ENCODE measurements around the gene SPACA6. TPM values are rescaled to one million over a fixed set of nuclear protein-coding genes. Genes with fewer than 3 reads are reported as not detected.
"Not testable (repeated sequence)": the region's sequence is repeated elsewhere in the genome, so short reads cannot be mapped to it uniquely, and the experiment has no call there.

SPACA6 gene
- polyA plus RNA-seq, 4 donors: 12.3 to 19.4 (median 15.7) TPM

DNA sequence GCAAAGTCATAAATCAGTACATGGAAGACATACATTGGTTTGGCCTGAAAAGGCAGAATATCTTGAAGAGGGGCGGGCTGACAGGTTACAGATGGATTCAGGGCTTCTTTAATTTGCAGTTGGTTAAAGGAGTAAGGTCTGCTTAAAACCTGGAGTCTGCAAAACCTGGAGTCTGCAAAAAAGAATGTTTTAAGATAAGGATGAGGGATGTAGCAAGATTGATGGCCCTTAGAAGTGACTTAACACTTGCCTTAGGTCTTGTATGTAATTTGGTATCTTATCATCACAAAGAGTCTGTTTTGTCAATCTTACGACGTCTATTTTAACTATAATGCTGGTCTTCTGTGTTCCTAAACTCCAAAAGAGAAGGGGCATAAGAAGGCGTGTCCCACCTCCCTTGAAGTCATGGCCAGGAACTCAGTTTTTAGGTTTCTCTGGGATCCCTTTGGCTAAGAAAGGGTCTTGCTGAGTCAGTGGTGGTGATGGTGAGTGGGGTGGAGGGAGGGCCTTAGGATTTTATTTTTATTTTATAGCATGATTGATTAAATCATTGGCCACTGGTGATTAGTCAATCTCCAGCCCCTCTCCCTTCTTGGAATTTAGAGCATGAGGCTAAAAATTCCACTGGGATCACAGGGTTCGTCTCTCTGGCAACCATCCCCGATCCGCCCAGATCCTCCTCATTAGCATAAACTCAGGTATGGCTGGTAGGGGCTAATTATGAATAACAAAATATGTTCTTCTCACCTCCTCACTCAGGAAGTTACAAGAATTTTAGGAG is 40.8 kb downstream of the SPACA6 start:
- DNase-seq (ENCODE audit: low read depth in 4 of 4, low spot score in 3 of 4): no peak

- DNase-seq (ENCODE audit: low read depth in 4 of 4, low spot score in 3 of 4): no peak
Measured at GRCh38 chr19:51735759-51736449, 42.8 kb downstream of the SPACA6 start.

DNA sequence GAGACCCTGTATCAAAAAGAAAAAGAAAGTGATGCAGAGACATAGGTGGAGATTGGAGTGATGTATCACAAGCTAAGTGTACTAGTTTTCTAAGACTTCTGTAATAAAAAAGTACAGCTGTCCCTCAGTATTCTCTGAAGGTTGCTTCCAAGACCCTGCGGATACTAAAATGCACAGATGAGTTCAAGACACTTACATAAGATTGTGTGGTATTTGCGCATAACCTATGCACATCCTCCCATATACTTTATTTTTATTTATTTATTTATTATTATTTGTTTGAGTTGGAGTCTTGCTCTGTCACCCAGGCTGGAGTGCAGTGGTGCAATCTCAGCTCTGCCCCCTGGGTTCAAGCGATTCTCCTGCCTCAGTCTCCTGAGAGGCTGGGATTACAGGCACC is 44.3 kb downstream of the SPACA6 start:
- DNase-seq (ENCODE audit: low read depth in 4 of 4, low spot score in 3 of 4): no peak

DNA sequence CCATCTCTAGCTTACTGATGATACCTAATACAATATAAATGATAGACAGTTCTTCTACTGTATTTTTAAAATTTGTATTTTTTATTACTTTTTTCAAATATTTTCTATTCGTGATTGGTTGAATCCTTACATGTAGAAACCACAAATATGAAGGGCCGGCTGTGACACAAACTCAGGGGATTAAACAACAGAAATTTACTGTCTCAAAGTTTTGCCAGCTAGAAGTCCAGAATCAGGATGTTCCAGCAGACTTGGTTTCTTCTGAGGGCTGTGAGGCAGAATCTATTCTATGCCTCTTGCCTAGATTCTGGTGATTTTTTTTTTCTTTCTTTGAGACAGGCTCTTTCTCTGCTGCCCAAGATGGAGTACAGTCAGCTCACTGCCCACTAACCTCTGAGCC is 44.8 kb downstream of the SPACA6 start:
- DNase-seq (ENCODE audit: low read depth in 4 of 4, low spot score in 3 of 4): no peak

DNA sequence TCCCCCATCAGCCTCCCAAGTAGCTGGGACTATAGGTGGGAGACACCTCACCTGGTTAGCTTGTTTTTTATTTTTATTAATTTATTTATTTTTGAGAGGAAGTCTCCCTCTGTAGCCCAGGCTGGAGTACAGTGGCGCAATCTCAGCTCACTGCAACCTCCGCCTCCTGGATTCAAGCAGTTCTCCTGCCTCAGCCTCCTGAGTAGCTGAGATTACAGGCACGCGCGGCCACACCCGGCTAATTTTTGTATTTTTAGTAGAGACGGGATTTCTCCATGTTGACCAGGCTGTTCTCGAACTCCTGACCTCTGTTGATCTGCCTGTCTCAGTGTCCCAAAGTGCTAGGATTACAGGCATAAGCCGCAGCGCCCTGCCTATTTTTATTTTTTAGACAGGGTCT is 45.4 kb downstream of the SPACA6 start:
- DNase-seq (ENCODE audit: low read depth in 4 of 4, low spot score in 3 of 4): not testable (repeated sequence)

DNA sequence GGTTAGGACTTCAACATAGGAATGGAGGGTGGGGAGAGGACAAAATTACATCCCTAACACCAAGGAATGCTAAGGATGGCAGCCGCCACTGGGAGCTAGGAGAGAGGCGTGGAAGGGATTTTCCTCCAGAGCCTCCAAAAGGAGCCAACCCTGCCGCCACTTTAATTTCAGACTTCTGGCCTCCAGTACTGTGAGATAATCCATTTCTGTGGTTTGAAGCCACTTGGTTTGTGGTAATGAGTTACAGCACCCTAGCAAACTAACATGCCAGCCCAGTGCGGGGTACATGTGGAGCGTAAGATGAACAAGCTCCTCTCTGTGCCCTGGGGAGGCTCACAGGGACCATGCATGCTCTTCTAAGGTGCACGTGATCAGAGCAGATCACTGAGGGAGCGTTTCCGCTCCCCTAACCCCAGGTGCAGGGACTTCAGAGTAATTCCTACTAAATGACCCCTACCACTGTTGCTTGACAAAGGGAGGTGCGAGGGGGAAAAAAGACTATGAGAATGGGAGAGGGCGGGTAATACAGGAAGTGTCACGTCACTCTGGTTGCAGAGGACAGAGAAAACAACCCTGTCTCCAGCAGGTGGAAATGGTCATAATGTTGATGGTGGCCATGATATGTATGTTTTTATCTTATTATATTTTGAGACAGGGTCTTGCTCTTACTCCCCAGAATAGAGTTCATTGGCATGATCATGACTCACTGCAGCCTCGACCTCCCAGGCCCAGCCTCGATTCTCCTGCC is 46.5 kb downstream of the SPACA6 start:
- DNase-seq (ENCODE audit: low read depth in 4 of 4, low spot score in 3 of 4): no peak

GRCh38 chr19:51740356-51740755 is 47.2 kb downstream of the SPACA6 start:
- DNase-seq (ENCODE audit: low read depth in 4 of 4, low spot score in 3 of 4): no peak

DNA sequence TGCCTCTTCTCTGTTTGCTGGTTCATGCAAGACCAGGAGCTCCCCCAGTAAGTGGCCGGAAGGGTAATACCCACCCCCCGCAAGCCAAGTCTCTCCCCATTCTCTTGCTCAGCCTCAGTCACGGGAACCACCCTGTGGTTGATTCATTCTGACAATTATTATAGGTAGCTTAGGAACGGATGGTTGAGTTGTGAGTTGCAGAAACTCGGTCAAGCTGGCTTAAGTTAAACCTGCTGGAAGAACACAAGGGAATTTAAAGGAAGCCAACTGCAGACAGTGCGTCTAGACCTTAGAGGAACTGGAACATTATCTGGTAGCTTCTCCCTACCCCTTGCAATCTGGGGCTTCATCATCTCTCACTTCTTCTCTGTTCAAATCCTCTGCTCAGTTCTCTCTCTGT is 49.7 kb downstream of the SPACA6 start:
- DNase-seq (ENCODE audit: low read depth in 4 of 4, low spot score in 3 of 4): no peak

- DNase-seq (ENCODE audit: low read depth in 4 of 4, low spot score in 3 of 4): no peak
Measured at GRCh38 chr19:51743405-51743804, 50.3 kb downstream of the SPACA6 start.

GRCh38 chr19:51746731-51747130 is 53.6 kb downstream of the SPACA6 start:
- no peak for DNase-seq (ENCODE audit: low read depth in 4 of 4, low spot score in 3 of 4)

DNA sequence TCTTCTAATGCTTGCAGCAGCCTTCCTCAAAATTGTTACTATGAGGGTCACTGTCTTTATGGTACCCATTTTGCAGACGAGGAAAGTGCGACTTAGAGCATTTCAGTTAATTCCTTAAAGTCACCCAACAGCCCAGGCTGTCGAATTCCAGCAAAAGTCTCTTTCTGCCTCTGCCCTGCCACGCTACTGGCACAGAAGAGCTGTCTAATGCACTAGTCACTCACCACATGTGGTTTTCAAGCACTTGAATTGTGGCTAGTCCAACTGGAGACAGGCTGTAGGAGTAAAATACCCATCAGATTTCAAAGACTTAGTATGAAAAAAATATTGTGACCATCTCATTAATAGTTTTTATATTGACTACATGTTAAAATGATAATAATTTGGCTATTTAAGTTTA is 56.8 kb downstream of the SPACA6 start:
- no peak for DNase-seq (ENCODE audit: low read depth in 4 of 4, low spot score in 3 of 4)

GRCh38 chr19:51750400-51751094 is 57.4 kb downstream of the SPACA6 start:
- no peak for DNase-seq (ENCODE audit: low read depth in 4 of 4, low spot score in 3 of 4)

DNA sequence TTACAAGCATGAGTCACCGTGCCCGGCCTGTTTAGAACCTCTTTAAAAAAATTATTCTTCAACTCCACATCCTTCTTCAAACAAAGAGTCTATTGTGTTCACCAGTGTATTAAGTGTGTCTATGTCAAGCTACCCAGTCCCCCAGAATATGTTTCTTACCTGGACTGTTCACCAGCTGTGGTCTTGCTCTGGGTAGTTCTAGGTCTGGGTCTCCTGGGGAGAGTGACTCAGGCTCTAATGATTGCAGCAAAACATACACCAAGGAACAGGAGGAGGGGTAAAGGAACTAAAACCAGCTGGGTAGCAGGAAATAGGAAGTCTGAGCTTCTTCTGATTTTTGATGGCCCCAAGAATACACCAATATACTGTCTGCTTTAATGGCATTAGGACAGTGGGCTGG is 58.5 kb downstream of the SPACA6 start, which contains the start of gene FPR1:
FPR1 (minus strand) TSS at position 224 of the 400 bp plus-strand sequence. CDS start 4,884 bp downstream, outside the sequence.
- no peak for DNase-seq (ENCODE audit: low read depth in 4 of 4, low spot score in 3 of 4)

DNA sequence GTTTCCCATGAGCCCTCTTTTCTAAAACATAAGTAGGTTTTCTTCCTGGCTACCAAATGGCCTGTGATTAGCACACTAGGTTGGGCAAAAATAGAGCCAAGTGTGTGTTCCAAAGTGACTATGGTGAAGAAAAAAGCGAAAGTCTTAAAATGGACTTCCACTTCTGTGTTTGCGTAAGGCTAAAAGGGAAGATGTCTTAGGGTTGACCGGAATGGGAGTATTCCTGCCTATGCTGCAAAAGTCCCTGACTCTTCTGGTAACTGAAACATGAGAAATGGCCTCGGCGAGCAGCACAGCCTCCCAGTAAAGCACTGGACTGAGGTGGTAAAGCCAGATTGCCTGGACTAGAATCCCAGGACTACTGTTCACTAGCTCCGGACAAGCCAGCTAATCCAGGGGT is 61.0 kb downstream of the SPACA6 start:
- no peak for DNase-seq (ENCODE audit: low read depth in 4 of 4, low spot score in 3 of 4)

GRCh38 chr19:51754770-51755169 is 61.6 kb downstream of the SPACA6 start:
- DNase-seq (ENCODE audit: low read depth in 4 of 4, low spot score in 3 of 4): no peak

Other genes with a start within 250 kb of the SPACA6 start
- under 1 TPM in 2 of 4 donors, not detected in 2; 0.05 to 0.08 TPM for gene SIGLEC8, start 234.9 kb upstream of the SPACA6 start, polyA plus RNA-seq (ENCODE audit: insufficient read length in 4 of 4)
- not detected for gene CEACAM18, start 214.8 kb upstream of the SPACA6 start, polyA plus RNA-seq (ENCODE audit: insufficient read length in 4 of 4)
- gene SIGLEC12, start 191.5 kb upstream of the SPACA6 start, polyA plus RNA-seq (ENCODE audit: insufficient read length in 4 of 4): under 1 TPM in 3 of 4 donors, not detected in 1; 0.04 to 0.13 (median 0.11) TPM
- gene SIGLEC6, start 161.7 kb upstream of the SPACA6 start, polyA plus RNA-seq (ENCODE audit: insufficient read length in 4 of 4): under 1 TPM in 3 of 4 donors, not detected in 1; 0.12 to 0.25 (median 0.19) TPM
- 10 to 100 TPM; 14.6 to 19.9 (median 17.6) TPM for gene ZNF175, start 122.0 kb upstream of the SPACA6 start, polyA plus RNA-seq (ENCODE audit: insufficient read length in 4 of 4)
- gene SIGLEC5, start 62.9 kb upstream of the SPACA6 start, polyA plus RNA-seq (ENCODE audit: insufficient read length in 4 of 4): under 1 TPM in 3 of 4 donors, not detected in 1; 0.10 to 0.53 (median 0.22) TPM
- 1 to 10 TPM in 2 of 4 donors, under 1 TPM in 1, not detected in 1; 0.91 to 1.6 (median 1.5) TPM for gene SIGLEC14, start 46.5 kb upstream of the SPACA6 start, polyA plus RNA-seq (ENCODE audit: insufficient read length in 4 of 4)
- under 1 TPM in 3 of 4 donors, not detected in 1; 0.05 to 0.13 (median 0.10) TPM for gene HAS1, start 30.7 kb downstream of the SPACA6 start, polyA plus RNA-seq (ENCODE audit: insufficient read length in 4 of 4)
- gene FPR1, start 58.5 kb downstream of the SPACA6 start, polyA plus RNA-seq (ENCODE audit: insufficient read length in 4 of 4): 1 to 10 TPM in 3 of 4 donors, under 1 TPM in 1; 0.54 to 3.7 (median 1.3) TPM
- gene FPR2, start 67.8 kb downstream of the SPACA6 start, polyA plus RNA-seq (ENCODE audit: insufficient read length in 4 of 4): under 1 TPM in 3 of 4 donors, not detected in 1; 0.22 to 0.34 (median 0.25) TPM
- under 1 TPM; 0.33 to 0.70 (median 0.42) TPM for gene FPR3, start 101.8 kb downstream of the SPACA6 start, polyA plus RNA-seq (ENCODE audit: insufficient read length in 4 of 4)
- gene ZNF577, start 194.6 kb downstream of the SPACA6 start, polyA plus RNA-seq (ENCODE audit: insufficient read length in 4 of 4): 10 to 100 TPM; 35.6 to 46.7 (median 43.1) TPM
- 10 to 100 TPM; 26.5 to 31.0 (median 28.8) TPM for gene ZNF649, start 211.7 kb downstream of the SPACA6 start, polyA plus RNA-seq (ENCODE audit: insufficient read length in 4 of 4)
- 10 to 100 TPM; 10.9 to 16.4 (median 15.0) TPM for gene ZNF613, start 234.1 kb downstream of the SPACA6 start, polyA plus RNA-seq (ENCODE audit: insufficient read length in 4 of 4)